K562 (cell line): ENCODE results near the gene INTS6L. TPM values are rescaled to one million over a fixed set of nuclear protein-coding genes. Genes with fewer than 3 reads are reported as not detected.
A peak's percentile ranks its signal among the peaks of the same experiment; 100 is the strongest.

Experiments
- ATAC-seq: fragments of 200-7000 bp; cut with Tn5 transposase; 3 replicates; pipeline ENCODE4 v1.9.1; 2020; ENCODE audit warnings: moderate library complexity
- BruUV-seq: library from RNA; stranded (reverse); fragments of 400-500 nt; replicated peaks from 2 replicates; lab custom pipeline; 2021; lab: Mats Ljungman, UMichigan
- CTCF ChIA-PET: fragments of 300-600 bp; formaldehyde crosslinking; extraction: SDS; loops from one replicate; lab custom pipeline; 2021; ENCODE audit warnings: low intra/inter-chr PET ratio; lab: Yijun Ruan, JAX
- POLR2A ChIA-PET: fragments of 300-600, 350-650 bp; sonication (Branson Sonifier 250); formaldehyde crosslinking; extraction: SDS; loops from one replicate; lab custom pipeline; 2021; ENCODE audit warnings: antibody characterized with exemption, inconsistent platforms; lab: Yijun Ruan, JAX
- DNase-seq, 4 experiments: peaks; one replicate each; pipeline versions ENCODE4 v3.0.0 to v3.0.0-alpha.2; 2011 to 2018; ENCODE audit warnings: low spot score in 3 of 4, mixed read lengths in 3 of 4; ENCODE audit errors: extremely low read depth in 1 of 4
- FAIRE-seq: peaks from 2 replicates; lab custom pipeline; 2011; peaks lifted over from hg19 to GRCh38; lab: Jason Lieb, UNC
- H2AFZ ChIP-seq: 2 replicates; pipeline ENCODE4 v1.6.0; 2011; ENCODE audit warnings: low read depth, low read length, control low read depth, inconsistent platforms
- H3K27ac ChIP-seq: fragments of 200-600 bp; 3 replicates; pipeline ENCODE4 v1.8.0; 2011; ENCODE audit warnings: low read depth, mild to moderate bottlenecking, control low read depth, inconsistent platforms, low read length, moderate library complexity, mixed read lengths; ENCODE audit errors: extremely low read depth
- H3K27me3 ChIP-seq, 2 experiments: fragments of 300-600 bp in 1 of 2; 2 replicates in 1 of 2; 3 replicates in 1 of 2; pipeline versions ENCODE4 v1.6.0 to v1.8.0; 2011; ENCODE audit warnings: inconsistent platforms in 2 of 2, low read length in 2 of 2, mild to moderate bottlenecking in 1 of 2, mixed read lengths in 1 of 2, moderate library complexity in 1 of 2; ENCODE audit not compliant: control insufficient read depth in 2 of 2, insufficient read depth in 2 of 2
- H3K36me3 ChIP-seq: fragments of 300-600 bp; 3 replicates; pipeline ENCODE4 v1.8.0; 2011; ENCODE audit warnings: mild to moderate bottlenecking, low read length, inconsistent platforms; ENCODE audit not compliant: control insufficient read depth, insufficient read depth
- H3K4me1 ChIP-seq, 2 experiments: fragments of 200-600 bp in 1 of 2; replicated peaks in 1 of 2; 2 replicates in 1 of 2; 3 replicates in 1 of 2; pipeline versions ENCODE4 v1.5.1 to v1.8.0; 2011; ENCODE audit warnings: inconsistent platforms in 2 of 2, low read length in 2 of 2, mild to moderate bottlenecking in 1 of 2, mixed read lengths in 1 of 2, moderate library complexity in 1 of 2; ENCODE audit not compliant: control insufficient read depth in 2 of 2, insufficient read depth in 2 of 2
- H3K4me2 ChIP-seq: 2 replicates; pipeline ENCODE4 v1.6.1; 2011; ENCODE audit warnings: low read length, control low read depth, inconsistent platforms, mixed read lengths; ENCODE audit not compliant: insufficient read depth
- H3K4me3 ChIP-seq: fragments of 200-600 bp; sonication (generic), shearing (Covaris generic); 2 replicates; pipeline ENCODE4 v1.5.1; 2016; ENCODE audit warnings: control low read depth, inconsistent platforms
- H3K79me2 ChIP-seq: fragments of 200-600 bp; 3 replicates; pipeline ENCODE4 v1.8.0; 2011; ENCODE audit warnings: low read length, inconsistent platforms; ENCODE audit not compliant: control insufficient read depth, insufficient read depth
- H3K9ac ChIP-seq, 2 experiments: 2 replicates each; pipeline versions ENCODE4 v1.6.0 to v1.6.1; 2011; ENCODE audit warnings: low read depth in 2 of 2, low read length in 2 of 2, control low read depth in 1 of 2, inconsistent platforms in 1 of 2, mild to moderate bottlenecking in 1 of 2, mixed read lengths in 1 of 2; ENCODE audit not compliant: insufficient read depth in 1 of 2
- H3K9me1 ChIP-seq: one replicate; pipeline ENCODE4 v1.6.0; 2011; ENCODE audit warnings: inconsistent platforms, mild to moderate bottlenecking, low read length, moderate library complexity; ENCODE audit not compliant: control insufficient read depth, insufficient read depth
- H3K9me3 ChIP-seq: replicated peaks from 2 replicates; pipeline ENCODE4 v1.5.1; 2011; ENCODE audit warnings: low read depth, low read length, inconsistent platforms; ENCODE audit not compliant: control insufficient read depth, insufficient read depth
- H4K20me1 ChIP-seq: replicated peaks from 2 replicates; pipeline ENCODE4 v1.6.1; 2011; ENCODE audit warnings: low read length, inconsistent platforms, mixed read lengths; ENCODE audit not compliant: control insufficient read depth, insufficient read depth
- CTBP1 ChIP-seq: fragments of 450-650 bp; IDR thresholded peaks from 2 replicates; pipeline ENCODE4 v1.6.1; 2016; ENCODE audit warnings: borderline replicate concordance
- LEF1 ChIP-seq: fragments of 450-650 bp; IDR thresholded peaks from 2 replicates; pipeline ENCODE4 v1.6.1; 2016; ENCODE audit warnings: mild to moderate bottlenecking
- SMARCE1 ChIP-seq: fragments of 450-650 bp; IDR thresholded peaks from 2 replicates; pipeline ENCODE4 v1.7.1; 2016; ENCODE audit warnings: mild to moderate bottlenecking
- WGBS: fragments of 100-300 bp; shearing (Covaris generic); methylation state at CpG from one replicate; pipeline ENCODE4 v1.1.6; 2016; ENCODE audit warnings: low coverage, mixed read lengths; ENCODE audit not compliant: insufficient coverage; ENCODE audit errors: missing lambda C conversion rate; 5-methylcytosine and 5-hydroxymethylcytosine counted together
- in situ Hi-C: fragments of 300-500 bp; cut with MboI; formaldehyde crosslinking; loops from 4 replicates; pipeline ENCODE4 v1.15.0; 2018; ENCODE audit warnings: inconsistent platforms, mixed read lengths
- intact Hi-C: fragments of 100-400 bp; cut with micrococcal nuclease; formaldehyde crosslinking; loops from 2 replicates; pipeline ENCODE4 v1.14.2; 2022
- polyA plus RNA-seq, 8 experiments: library from polyadenylated mRNA; depleted of rRNA in 4 of 8; stranded (reverse) in 5 of 8; unstranded in 3 of 8; fragments of >200 nt; fragmentation: Nextera tagmentation in 2 of 8; fragmentation: Illumina TruSeq in 1 of 8; extraction: Ambion mirVana in 2 of 8; extraction: Trizol in 1 of 8; gene quantifications; 2 replicates each; pipeline versions ENCODE4 v1.2.1 to v1.2.3, GENCODE V29; 2011 to 2014; ENCODE audit warnings: inconsistent platforms in 1 of 8, missing spikeins in 1 of 8
- total RNA-seq, 7 experiments: library from RNA; depleted of rRNA in 6 of 7; stranded (reverse); fragments of >200 nt in 6 of 7; fragmentation: Illumina TruSeq in 2 of 7; extraction: Trizol in 2 of 7; gene quantifications; 2 replicates each; pipeline versions ENCODE4 v1.2.1 to v1.2.3, GENCODE V29; 2011 to 2021; ENCODE audit warnings: low replicate concordance in 1 of 7
- TF ChIP-seq, protein P1 (sequence below), 3 experiments: IDR thresholded peaks in 2 of 3; conservative IDR thresholded peaks in 1 of 3; 2 replicates each; pipeline ENCODE4 v1.5.1; 2011 to 2012; ENCODE audit warnings: low read length in 3 of 3, mild to moderate bottlenecking in 3 of 3, control low read depth in 2 of 3, improper control_type of control experiment in 1 of 3, inconsistent platforms in 1 of 3, low read depth in 1 of 3, mixed read lengths in 1 of 3, moderate library complexity in 1 of 3; ENCODE audit not compliant: insufficient read depth in 2 of 3
- TF ChIP-seq, protein P2 (sequence below), 2 experiments: fragments of 450-650 bp; IDR thresholded peaks; 2 replicates each; pipeline ENCODE4 v1.6.1; 2018; ENCODE audit warnings: mild to moderate bottlenecking in 2 of 2, low read depth in 1 of 2; ENCODE audit not compliant: partially characterized antibody in 2 of 2

The INTS6L gene
- total and polyA plus RNA-seq, 9 of the 15 experiments (the other 6 are each of a cell fraction or from before 2014, with no cell fraction given) = 6.1 to 44.9 (median 21.9) TPM

DNA sequence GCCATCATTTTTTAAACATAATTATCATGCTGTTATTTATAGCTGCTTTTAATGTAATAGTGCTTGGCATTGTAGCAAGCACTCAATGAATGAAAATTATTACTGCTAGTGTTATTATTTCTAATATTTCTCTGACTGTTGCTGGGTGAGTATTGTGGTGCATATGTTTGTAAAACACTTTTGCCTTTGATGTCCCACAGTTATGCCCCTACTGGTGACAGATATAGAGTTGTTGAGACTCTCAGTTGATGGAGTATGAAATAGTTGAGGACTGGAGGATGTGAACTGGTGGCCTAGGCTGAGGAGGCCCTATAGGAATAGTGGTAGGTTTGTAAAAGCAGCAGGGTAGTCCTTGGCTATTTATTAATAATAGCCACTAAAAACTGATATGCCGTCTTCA lies 9.6 kb downstream of the INTS6L start:
- peak; percentile 48 for ATAC-seq
- in situ Hi-C loops (no loop called here), intact Hi-C loops (no loop called here)
- Histone ChIP-seq H3K4me3 (no peak overlapping the region), H3K4me1 (peaks cover 11 to 69% of the 10 kb centered on the region in 2 experiments; a peak in 4 of 5 replicates), H3K4me2 (no peak overlapping the region), H4K20me1 (no peaks in the 10 kb centered on the region), H3K27me3 (no peaks in the 10 kb centered on the region), H2AFZ (no peak overlapping the region), H3K27ac (no peak overlapping the region), H3K36me3 (peaks cover 16% of the 10 kb centered on the region), H3K9me3 (no peaks in the 10 kb centered on the region), H3K9ac (no peak overlapping the region), H3K79me2 (peaks cover 100% of the 10 kb centered on the region), H3K9me1 (no peaks in the 10 kb centered on the region)
- FAIRE-seq = no peak
- POLR2A ChIA-PET = interaction anchor here (0.6 kb wide), 1 partner anchor 25 kb away, joined by 3 read pairs; no protein-coding TSS in a partner anchor
- BruUV-seq = no TSS peak
- 70% methylated on average over 1 of the region's 1 CpG for WGBS
- DNase-seq = peak in 2 of 4 experiments; percentile 17
- CTCF ChIA-PET = no interaction called here
- TF ChIP-seq CTBP1 (no peak), LEF1 (peak; percentile 61; the same call in 1 of the 2 replicates), SMARCE1 (no peak)
- TF ChIP-seq, protein P1, sequence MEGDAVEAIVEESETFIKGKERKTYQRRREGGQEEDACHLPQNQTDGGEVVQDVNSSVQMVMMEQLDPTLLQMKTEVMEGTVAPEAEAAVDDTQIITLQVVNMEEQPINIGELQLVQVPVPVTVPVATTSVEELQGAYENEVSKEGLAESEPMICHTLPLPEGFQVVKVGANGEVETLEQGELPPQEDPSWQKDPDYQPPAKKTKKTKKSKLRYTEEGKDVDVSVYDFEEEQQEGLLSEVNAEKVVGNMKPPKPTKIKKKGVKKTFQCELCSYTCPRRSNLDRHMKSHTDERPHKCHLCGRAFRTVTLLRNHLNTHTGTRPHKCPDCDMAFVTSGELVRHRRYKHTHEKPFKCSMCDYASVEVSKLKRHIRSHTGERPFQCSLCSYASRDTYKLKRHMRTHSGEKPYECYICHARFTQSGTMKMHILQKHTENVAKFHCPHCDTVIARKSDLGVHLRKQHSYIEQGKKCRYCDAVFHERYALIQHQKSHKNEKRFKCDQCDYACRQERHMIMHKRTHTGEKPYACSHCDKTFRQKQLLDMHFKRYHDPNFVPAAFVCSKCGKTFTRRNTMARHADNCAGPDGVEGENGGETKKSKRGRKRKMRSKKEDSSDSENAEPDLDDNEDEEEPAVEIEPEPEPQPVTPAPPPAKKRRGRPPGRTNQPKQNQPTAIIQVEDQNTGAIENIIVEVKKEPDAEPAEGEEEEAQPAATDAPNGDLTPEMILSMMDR (IDR thresholded peaks at IDR 0.05 in 2 of 3, conservative IDR thresholded peaks at IDR 0.05 in 1 of 3; ENCODE audit: insufficient read depth in 2 of 3, low read depth in 1 of 3, low read length in 3 of 3) = peak in 2 of 3 experiments; percentile 24 to 31; a peak in 1 of 6 replicates
- TF ChIP-seq, protein P2, sequence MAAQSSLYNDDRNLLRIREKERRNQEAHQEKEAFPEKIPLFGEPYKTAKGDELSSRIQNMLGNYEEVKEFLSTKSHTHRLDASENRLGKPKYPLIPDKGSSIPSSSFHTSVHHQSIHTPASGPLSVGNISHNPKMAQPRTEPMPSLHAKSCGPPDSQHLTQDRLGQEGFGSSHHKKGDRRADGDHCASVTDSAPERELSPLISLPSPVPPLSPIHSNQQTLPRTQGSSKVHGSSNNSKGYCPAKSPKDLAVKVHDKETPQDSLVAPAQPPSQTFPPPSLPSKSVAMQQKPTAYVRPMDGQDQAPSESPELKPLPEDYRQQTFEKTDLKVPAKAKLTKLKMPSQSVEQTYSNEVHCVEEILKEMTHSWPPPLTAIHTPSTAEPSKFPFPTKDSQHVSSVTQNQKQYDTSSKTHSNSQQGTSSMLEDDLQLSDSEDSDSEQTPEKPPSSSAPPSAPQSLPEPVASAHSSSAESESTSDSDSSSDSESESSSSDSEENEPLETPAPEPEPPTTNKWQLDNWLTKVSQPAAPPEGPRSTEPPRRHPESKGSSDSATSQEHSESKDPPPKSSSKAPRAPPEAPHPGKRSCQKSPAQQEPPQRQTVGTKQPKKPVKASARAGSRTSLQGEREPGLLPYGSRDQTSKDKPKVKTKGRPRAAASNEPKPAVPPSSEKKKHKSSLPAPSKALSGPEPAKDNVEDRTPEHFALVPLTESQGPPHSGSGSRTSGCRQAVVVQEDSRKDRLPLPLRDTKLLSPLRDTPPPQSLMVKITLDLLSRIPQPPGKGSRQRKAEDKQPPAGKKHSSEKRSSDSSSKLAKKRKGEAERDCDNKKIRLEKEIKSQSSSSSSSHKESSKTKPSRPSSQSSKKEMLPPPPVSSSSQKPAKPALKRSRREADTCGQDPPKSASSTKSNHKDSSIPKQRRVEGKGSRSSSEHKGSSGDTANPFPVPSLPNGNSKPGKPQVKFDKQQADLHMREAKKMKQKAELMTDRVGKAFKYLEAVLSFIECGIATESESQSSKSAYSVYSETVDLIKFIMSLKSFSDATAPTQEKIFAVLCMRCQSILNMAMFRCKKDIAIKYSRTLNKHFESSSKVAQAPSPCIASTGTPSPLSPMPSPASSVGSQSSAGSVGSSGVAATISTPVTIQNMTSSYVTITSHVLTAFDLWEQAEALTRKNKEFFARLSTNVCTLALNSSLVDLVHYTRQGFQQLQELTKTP (IDR thresholded peaks at IDR 0.05; ENCODE audit: low read depth in 1 of 2, partially characterized antibody in 2 of 2) = no peak
